ENCODE data around the gene PMPCA. TPM values are rescaled to one million over a fixed set of nuclear protein-coding genes. Genes with fewer than 3 reads are reported as not detected.

Gene PMPCA
- total RNA-seq, 4 donors from 2014 or later: 22.8 to 43.9 (median 35.0) TPM

DNA sequence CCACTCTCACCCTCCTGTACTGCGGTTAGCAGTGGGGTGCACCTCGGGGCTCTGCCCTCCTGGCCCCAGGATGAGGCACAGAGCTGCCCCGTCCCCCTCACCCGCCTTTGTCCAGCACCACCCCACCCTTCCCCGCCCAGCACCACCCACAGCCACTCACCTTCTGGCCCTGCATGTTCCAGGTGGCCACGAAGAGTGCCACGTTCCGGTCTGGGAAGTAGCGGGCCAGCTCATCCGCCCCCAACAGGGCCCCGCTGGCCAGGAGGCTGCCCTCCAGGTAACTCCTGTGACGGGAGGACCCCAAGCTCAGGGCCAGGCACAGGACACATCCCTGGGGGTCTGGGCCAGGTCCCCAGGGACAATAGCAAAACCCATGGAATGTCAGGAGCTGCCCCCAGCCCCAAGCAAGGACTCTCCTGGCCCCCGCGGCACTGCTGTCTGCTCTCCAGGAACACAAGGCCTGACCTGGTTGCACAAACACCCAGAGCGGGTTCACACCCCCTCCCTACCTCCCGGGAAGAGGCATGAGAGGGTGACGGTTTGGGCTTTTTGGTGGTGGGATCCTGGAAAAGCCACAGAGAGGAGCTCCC, 24.2 kb downstream of the PMPCA start:
- H3K4me3 ChIP-seq: no peak overlapping the region
- H3K4me1 ChIP-seq: peaks cover 26 to 49% (median 32%) of the 10 kb centered on the region in 4 donors
- H3K9me3 ChIP-seq: no peaks in the 10 kb centered on the region
- no peak for DNase-seq (ENCODE audit: extremely low spot score)
- H3K27ac ChIP-seq (replicated peaks in 1 of 4): no peak overlapping the region
- 96% methylated on average over 14 of the region's 17 CpGs for WGBS
- H3K27me3 ChIP-seq: no peaks in the 10 kb centered on the region
- peaks cover 10 to 69% (median 56%) of the 10 kb centered on the region in 4 donors for H3K36me3 ChIP-seq
- intact Hi-C loops (cut with DNase I): loop anchor here (5.0 kb wide), 1 partner anchor 43 kb away; no protein-coding TSS in a partner anchor
- no peak for TF ChIP-seq POLR2AphosphoS5 (IDR thresholded peaks at IDR 0.05)
- TF ChIP-seq EP300 (IDR thresholded peaks at IDR 0.05): no peak
- TF ChIP-seq, protein P1, sequence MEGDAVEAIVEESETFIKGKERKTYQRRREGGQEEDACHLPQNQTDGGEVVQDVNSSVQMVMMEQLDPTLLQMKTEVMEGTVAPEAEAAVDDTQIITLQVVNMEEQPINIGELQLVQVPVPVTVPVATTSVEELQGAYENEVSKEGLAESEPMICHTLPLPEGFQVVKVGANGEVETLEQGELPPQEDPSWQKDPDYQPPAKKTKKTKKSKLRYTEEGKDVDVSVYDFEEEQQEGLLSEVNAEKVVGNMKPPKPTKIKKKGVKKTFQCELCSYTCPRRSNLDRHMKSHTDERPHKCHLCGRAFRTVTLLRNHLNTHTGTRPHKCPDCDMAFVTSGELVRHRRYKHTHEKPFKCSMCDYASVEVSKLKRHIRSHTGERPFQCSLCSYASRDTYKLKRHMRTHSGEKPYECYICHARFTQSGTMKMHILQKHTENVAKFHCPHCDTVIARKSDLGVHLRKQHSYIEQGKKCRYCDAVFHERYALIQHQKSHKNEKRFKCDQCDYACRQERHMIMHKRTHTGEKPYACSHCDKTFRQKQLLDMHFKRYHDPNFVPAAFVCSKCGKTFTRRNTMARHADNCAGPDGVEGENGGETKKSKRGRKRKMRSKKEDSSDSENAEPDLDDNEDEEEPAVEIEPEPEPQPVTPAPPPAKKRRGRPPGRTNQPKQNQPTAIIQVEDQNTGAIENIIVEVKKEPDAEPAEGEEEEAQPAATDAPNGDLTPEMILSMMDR (IDR thresholded peaks at IDR 0.05): no peak

DNA sequence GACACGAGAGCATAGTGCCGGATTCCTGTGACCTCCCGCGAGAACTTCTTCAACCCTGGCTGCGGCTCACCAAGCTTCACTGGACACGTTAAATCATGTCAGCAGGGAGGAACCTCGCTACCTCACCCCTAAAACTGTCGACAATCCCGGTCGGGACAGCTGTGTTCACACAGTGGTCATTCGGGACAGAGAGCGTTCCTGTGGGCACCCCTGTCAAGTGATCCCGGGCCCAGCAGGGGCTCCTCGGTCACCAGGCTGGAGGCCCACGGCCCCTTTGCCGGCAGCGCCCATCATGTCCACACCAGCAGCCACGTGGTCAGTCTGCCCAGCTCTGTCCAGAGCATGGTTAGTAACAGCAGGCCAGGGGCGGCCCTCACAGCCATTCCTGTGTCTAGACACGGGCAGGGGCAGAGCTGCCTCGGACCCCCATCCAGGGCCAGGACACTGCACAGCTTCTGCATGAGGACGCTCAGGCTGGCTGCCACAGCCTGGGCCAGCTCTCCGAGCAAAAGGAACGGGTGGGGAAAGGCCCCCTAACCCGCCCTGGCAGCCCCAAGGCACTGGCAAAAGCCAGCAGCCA, 25.7 kb downstream of the PMPCA start:
- intact Hi-C loops (cut with DNase I): loop anchor here (5.0 kb wide), 1 partner anchor 41 kb away; no protein-coding TSS in a partner anchor
- Histone ChIP-seq H3K27me3 (no peaks in the 10 kb centered on the region), H3K4me3 (no peak overlapping the region), H3K9me3 (no peaks in the 10 kb centered on the region), H3K36me3 (peaks cover 3 to 63% (median 49%) of the 10 kb centered on the region in 4 donors), H3K4me1 (peaks cover 33 to 59% (median 41%) of the 10 kb centered on the region in 4 donors), H3K27ac (replicated peaks in 1 of 4) (no peak overlapping the region)
- 94% methylated on average over 23 of the region's 25 CpGs for WGBS
- TF ChIP-seq POLR2AphosphoS5 (IDR thresholded peaks at IDR 0.05): no peak
- no peak for TF ChIP-seq POLR2A (IDR thresholded peaks at IDR 0.05; ENCODE audit: low read depth)
- TF ChIP-seq, protein P1 (IDR thresholded peaks at IDR 0.05): no peak
- TF ChIP-seq EP300 (IDR thresholded peaks at IDR 0.05): no peak
- no peak for DNase-seq (ENCODE audit: extremely low spot score)

DNA sequence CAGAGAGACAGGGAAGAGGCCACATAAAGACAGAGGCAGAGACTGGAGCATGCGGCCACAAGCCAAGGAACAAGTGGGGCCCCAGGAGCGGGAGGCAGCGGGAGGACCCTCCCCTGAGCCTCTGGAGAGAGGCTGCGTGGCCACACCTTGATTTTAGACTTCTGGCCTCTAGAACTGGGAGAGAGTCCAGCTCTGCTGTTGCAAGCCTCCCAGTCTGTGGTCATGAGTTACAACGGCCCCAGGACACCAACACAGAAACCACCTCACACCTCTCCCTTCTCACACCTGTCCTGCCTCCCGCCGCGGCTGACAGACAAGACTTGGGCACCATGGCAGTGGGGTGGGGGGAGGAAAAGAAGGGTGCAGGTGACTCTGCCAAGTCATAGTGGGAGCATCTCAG, 27.0 kb downstream of the PMPCA start:
- Histone ChIP-seq H3K4me3 (peak overlapping the region; percentile 78 to 99 (median 92)), H3K4me1 (peaks cover 33 to 59% (median 41%) of the 10 kb centered on the region in 4 donors), H3K36me3 (peaks cover 16 to 68% (median 55%) of the 10 kb centered on the region in 4 donors), H3K27me3 (no peaks in the 10 kb centered on the region), H3K9me3 (no peaks in the 10 kb centered on the region), H3K27ac (replicated peaks in 1 of 4) (no peak overlapping the region)
- WGBS: 51% methylated on average over 4 of the region's 8 CpGs
- DNase-seq (ENCODE audit: extremely low spot score): no peak
- intact Hi-C loops (cut with DNase I): loop anchor here (5.0 kb wide), 1 partner anchor 40 kb away; no protein-coding TSS in a partner anchor
- TF ChIP-seq, protein P1 (IDR thresholded peaks at IDR 0.05): no peak
- TF ChIP-seq POLR2A (IDR thresholded peaks at IDR 0.05; ENCODE audit: low read depth) (no peak), EP300 (IDR thresholded peaks at IDR 0.05) (no peak), POLR2AphosphoS5 (IDR thresholded peaks at IDR 0.05) (no peak)

DNA sequence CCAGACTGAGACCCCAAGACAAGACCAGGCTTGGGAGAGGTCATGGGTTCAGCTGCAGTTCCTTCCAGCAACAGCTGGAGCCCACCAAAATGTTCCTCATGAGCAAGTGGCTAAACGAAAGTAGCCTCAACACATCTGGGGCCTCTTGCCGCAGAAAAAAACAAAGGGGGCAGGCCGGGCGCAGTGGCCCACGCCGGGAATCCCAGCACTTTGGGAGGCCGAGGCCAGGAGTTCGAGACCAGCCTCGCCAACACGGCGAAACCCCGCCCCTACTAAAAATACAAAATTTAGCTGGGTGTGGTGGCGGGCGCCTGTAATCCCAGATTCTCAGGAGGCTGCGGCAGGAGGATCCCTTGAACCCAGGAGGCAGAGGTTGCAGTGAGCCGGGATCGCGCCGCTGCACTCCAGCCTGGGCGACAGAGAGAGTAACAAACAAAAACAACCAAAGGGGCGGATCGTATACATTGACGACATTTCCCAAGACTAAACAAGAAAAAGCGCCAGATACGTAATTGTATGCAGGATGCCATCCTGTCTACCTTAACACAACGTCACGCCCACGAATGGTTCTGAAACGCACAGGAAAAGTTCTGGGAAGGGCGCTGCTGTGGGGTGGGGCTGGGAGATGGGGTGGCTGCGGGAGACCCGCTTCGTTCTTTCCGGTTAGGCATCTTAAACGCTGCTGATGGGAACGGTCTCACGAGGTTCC, 27.5 kb downstream of the PMPCA start:
- Histone ChIP-seq H3K4me3 (peak overlapping the region; percentile 78 to 99 (median 92)), H3K27ac (replicated peaks in 1 of 4) (peak overlapping the region in 3 of 4 donors; percentile 80 to 81 (median 80)), H3K4me1 (peaks cover 33 to 59% (median 41%) of the 10 kb centered on the region in 4 donors), H3K27me3 (no peaks in the 10 kb centered on the region), H3K36me3 (peaks cover 20 to 68% (median 55%) of the 10 kb centered on the region in 4 donors), H3K9me3 (no peaks in the 10 kb centered on the region)
- TF ChIP-seq POLR2A (IDR thresholded peaks at IDR 0.05; ENCODE audit: low read depth): no peak
- no peak for TF ChIP-seq EP300 (IDR thresholded peaks at IDR 0.05)
- TF ChIP-seq POLR2AphosphoS5 (IDR thresholded peaks at IDR 0.05): no peak
- TF ChIP-seq, protein P1 (IDR thresholded peaks at IDR 0.05): no peak
- intact Hi-C loops (cut with DNase I): loop anchor here (5.0 kb wide), 1 partner anchor 39 kb away; no protein-coding TSS in a partner anchor
- WGBS: 60% methylated on average over 29 of the region's 37 CpGs
- no peak for DNase-seq (ENCODE audit: extremely low spot score)

All from esophagus muscularis mucosa (tissue), 4 donors.